Liver (tissue), 9 donors: ENCODE results near the gene TOPBP1. TPM values are rescaled to one million over a fixed set of nuclear protein-coding genes. Genes with fewer than 3 reads are reported as not detected.

Source experiments
- DNase-seq: peaks from one replicate; pipeline ENCODE4 v3.0.0-alpha.2; 2017; ENCODE audit warnings: low spot score
- H3K27ac ChIP-seq, 2 donors: one replicate each; pipeline ENCODE4 v1.7.0; 2013; ENCODE audit warnings: inconsistent platforms in 2 of 2, low read length in 2 of 2, control low read depth in 1 of 2, low read depth in 1 of 2, mild to moderate bottlenecking in 1 of 2
- H3K27me3 ChIP-seq, 4 donors: one replicate each; pipeline versions ENCODE4 v1.6.1 to v1.7.0; 2013; ENCODE audit warnings: low read length in 3 of 4, inconsistent platforms in 1 of 4, mild to moderate bottlenecking in 1 of 4, moderate library complexity in 1 of 4; ENCODE audit not compliant: control insufficient read depth in 4 of 4, insufficient read depth in 4 of 4
- H3K36me3 ChIP-seq, 4 donors: one replicate each; pipeline versions ENCODE4 v1.6.1 to v1.7.0; 2013; ENCODE audit warnings: low read length in 3 of 4, mild to moderate bottlenecking in 3 of 4, low read depth in 1 of 4, moderate library complexity in 1 of 4; ENCODE audit not compliant: control insufficient read depth in 4 of 4, insufficient read depth in 3 of 4
- H3K4me1 ChIP-seq, 4 donors: one replicate each; pipeline versions ENCODE4 v1.6.1 to v1.7.0; 2013; ENCODE audit warnings: low read length in 3 of 4, mild to moderate bottlenecking in 3 of 4, moderate library complexity in 1 of 4; ENCODE audit not compliant: control insufficient read depth in 4 of 4, insufficient read depth in 4 of 4
- H3K4me3 ChIP-seq, 3 donors: one replicate each; pipeline versions ENCODE4 v1.6.1 to v1.7.0; 2013; ENCODE audit warnings: low read length in 3 of 3, control low read depth in 1 of 3, low read depth in 1 of 3, mild to moderate bottlenecking in 1 of 3
- H3K9ac ChIP-seq, 2 donors: one replicate each; pipeline ENCODE4 v1.7.0; 2013; ENCODE audit warnings: low read length in 2 of 2, mild to moderate bottlenecking in 2 of 2, moderate library complexity in 2 of 2, control low read depth in 1 of 2, low read depth in 1 of 2
- H3K9me3 ChIP-seq, 4 donors: one replicate each; pipeline versions ENCODE4 v1.6.1 to v1.7.0; 2013; ENCODE audit warnings: low read length in 3 of 4; ENCODE audit not compliant: control insufficient read depth in 4 of 4
- ATF3 ChIP-seq: IDR thresholded peaks from 2 replicates; pipeline ENCODE4 v1.6.1; 2016; ENCODE audit warnings: antibody characterized with exemption
- CTCF ChIP-seq: fragments of 150-350 bp; IDR thresholded peaks from 2 replicates; pipeline ENCODE4 v1.5.1; 2017; ENCODE audit warnings: improper control_type of control experiment, low read depth, low read length; ENCODE audit not compliant: missing input control
- EGR1 ChIP-seq, 2 donors: IDR thresholded peaks; 2 replicates each; pipeline ENCODE4 v1.6.1; 2016 to 2018; ENCODE audit warnings: antibody characterized with exemption in 2 of 2, low read depth in 2 of 2
- FOXA1 ChIP-seq: IDR thresholded peaks from 2 replicates; pipeline ENCODE4 v1.6.1; 2016; ENCODE audit warnings: antibody characterized with exemption
- FOXA2 ChIP-seq: IDR thresholded peaks from 2 replicates; pipeline ENCODE4 v1.6.1; 2016; ENCODE audit warnings: antibody characterized with exemption
- GABPA ChIP-seq, 2 donors: IDR thresholded peaks in 1 of 2; conservative IDR thresholded peaks in 1 of 2; 2 replicates each; pipeline ENCODE4 v1.6.1; 2016; ENCODE audit warnings: antibody characterized with exemption in 2 of 2, mild to moderate bottlenecking in 1 of 2, moderate library complexity in 1 of 2
- HNF4A ChIP-seq, 2 donors: conservative IDR thresholded peaks; 2 replicates each; pipeline ENCODE4 v1.6.1; 2016; ENCODE audit warnings: antibody characterized with exemption in 2 of 2, mild to moderate bottlenecking in 2 of 2
- HNF4G ChIP-seq: IDR thresholded peaks from 2 replicates; pipeline ENCODE4 v1.6.1; 2016; ENCODE audit warnings: antibody characterized with exemption
- JUND ChIP-seq, 2 donors: IDR thresholded peaks; 2 replicates each; pipeline ENCODE4 v1.6.1; 2016; ENCODE audit warnings: antibody characterized with exemption in 2 of 2
- NR2F2 ChIP-seq: IDR thresholded peaks from 2 replicates; pipeline ENCODE4 v1.6.1; 2016; ENCODE audit warnings: antibody characterized with exemption
- RAD21 ChIP-seq, 2 donors: IDR thresholded peaks; 2 replicates each; pipeline ENCODE4 v1.6.1; 2016; ENCODE audit warnings: antibody characterized with exemption in 2 of 2, mild to moderate bottlenecking in 2 of 2
- REST ChIP-seq: IDR thresholded peaks from 2 replicates; pipeline ENCODE4 v1.6.1; 2016; ENCODE audit warnings: antibody characterized with exemption, mild to moderate bottlenecking
- RXRA ChIP-seq, 2 donors: IDR thresholded peaks; 2 replicates each; pipeline ENCODE4 v1.6.1; 2017 to 2018; ENCODE audit warnings: antibody characterized with exemption in 2 of 2, mild to moderate bottlenecking in 1 of 2
- SP1 ChIP-seq: IDR thresholded peaks from 2 replicates; pipeline ENCODE4 v1.6.1; 2018; ENCODE audit warnings: antibody characterized with exemption, mild to moderate bottlenecking
- TAF1 ChIP-seq: conservative IDR thresholded peaks from 2 replicates; pipeline ENCODE4 v1.6.1; 2016; ENCODE audit warnings: antibody characterized with exemption, mild to moderate bottlenecking
- YY1 ChIP-seq: IDR thresholded peaks from 2 replicates; pipeline ENCODE4 v1.6.1; 2016; ENCODE audit warnings: antibody characterized with exemption, mild to moderate bottlenecking
- ZBTB33 ChIP-seq: IDR thresholded peaks from 2 replicates; pipeline ENCODE4 v1.6.1; 2016; ENCODE audit warnings: antibody characterized with exemption
- WGBS: extraction: QIAGEN DNeasy Blood & Tissue Kit; methylation state at CpG from one replicate; pipeline ENCODE4 v1.1.7; 2013; 5-methylcytosine and 5-hydroxymethylcytosine counted together
- polyA plus RNA-seq, 2 donors: library from polyadenylated mRNA; stranded (reverse) in 1 of 2; unstranded in 1 of 2; fragments of 200-250 nt in 1 of 2; fragments of >200 nt in 1 of 2; fragmentation: Nextera tagmentation in 1 of 2; extraction: Ambion mirVana in 1 of 2; gene quantifications; one replicate each; pipeline versions ENCODE4 v1.2.1 to v1.2.3, GENCODE V29; 2013 to 2015
- total RNA-seq, 2 donors: library from RNA; depleted of rRNA; stranded (reverse); fragments of >200 nt; gene quantifications; one replicate each; pipeline ENCODE4 v1.2.3, GENCODE V29; 2014
- TF ChIP-seq, protein P1 (sequence below): IDR thresholded peaks from 2 replicates; pipeline ENCODE4 v1.6.1; 2016; ENCODE audit warnings: antibody characterized with exemption
- donor health status: healthy.
- donor health status: healthy.
- donor health status: healthy.
- donor health status: healthy.
- donor health status: healthy.

TOPBP1 gene
- total and polyA plus RNA-seq, 4 donors: 3.3 to 22.9 (median 8.7) TPM

DNA sequence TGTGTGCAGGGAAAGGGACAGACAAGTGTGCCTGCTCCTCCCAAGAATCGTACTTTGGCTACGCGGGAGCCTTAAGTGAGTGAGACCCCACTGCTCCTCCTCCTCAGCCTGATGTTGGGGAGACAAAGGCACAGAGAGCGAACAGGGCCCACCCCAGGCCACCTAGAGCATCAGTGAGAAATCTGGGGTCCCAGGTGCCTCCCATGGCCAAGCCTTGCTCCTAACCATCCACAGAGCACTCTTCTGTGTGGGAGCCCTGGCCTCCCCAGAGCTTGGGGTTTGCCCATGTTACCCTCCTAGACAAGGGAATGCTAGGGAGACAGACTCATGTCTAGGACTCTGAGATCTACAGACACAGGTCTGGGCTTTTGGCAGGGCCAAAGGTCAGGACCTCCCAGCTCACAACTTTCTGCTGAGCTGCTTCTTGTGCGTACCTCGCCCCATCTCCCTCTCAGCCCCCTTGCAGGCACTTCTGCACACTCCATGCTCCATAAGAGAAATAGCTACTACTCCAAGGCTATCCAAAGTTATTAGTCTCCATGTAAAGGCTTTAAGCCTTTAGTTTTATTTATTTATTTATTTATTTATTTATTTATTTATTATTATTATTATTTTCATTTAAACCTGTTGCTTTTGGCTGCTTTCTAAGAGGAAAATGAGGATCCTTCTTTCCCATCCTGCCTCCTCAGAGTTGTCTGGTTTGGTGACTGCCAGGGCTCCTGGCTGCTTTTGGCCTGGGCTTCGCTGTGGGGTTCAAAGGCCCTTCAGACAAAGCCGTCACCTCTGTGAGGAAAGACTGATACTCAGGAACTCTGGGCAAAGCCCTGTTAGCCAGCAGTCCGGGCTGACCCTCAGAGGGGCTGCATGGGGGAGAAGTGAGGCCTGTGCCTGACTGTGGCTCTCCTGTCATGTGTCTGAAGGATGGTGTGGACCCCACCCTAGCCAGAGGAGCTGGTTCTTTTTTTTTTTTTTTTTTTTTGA is 32.8 kb upstream of the TOPBP1 start:
- Histone ChIP-seq H3K4me1 (peaks cover 0 to 4% (median 1%) of the 10 kb centered on the region in 4 donors), H3K9ac (no peak overlapping the region), H3K27ac (no peak overlapping the region), H3K27me3 (no peaks in the 10 kb centered on the region), H3K4me3 (no peak overlapping the region), H3K9me3 (peaks cover 0 to 5% (median 0%) of the 10 kb centered on the region in 4 donors), H3K36me3 (no peaks in the 10 kb centered on the region)
- DNase-seq: no peak
- 76% methylated on average over 9 of the region's 9 CpGs for WGBS
- no peak for TF ChIP-seq YY1
- no peak for TF ChIP-seq ATF3
- TF ChIP-seq RXRA (IDR thresholded peaks at IDR 0.05): peak; percentile 43 to 70
- TF ChIP-seq SP1: no peak
- no peak for TF ChIP-seq FOXA1
- TF ChIP-seq TAF1: no peak
- TF ChIP-seq REST: no peak
- no peak for TF ChIP-seq HNF4G
- TF ChIP-seq, protein P1, sequence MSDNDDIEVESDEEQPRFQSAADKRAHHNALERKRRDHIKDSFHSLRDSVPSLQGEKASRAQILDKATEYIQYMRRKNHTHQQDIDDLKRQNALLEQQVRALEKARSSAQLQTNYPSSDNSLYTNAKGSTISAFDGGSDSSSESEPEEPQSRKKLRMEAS: no peak
- TF ChIP-seq FOXA2: no peak
- no peak for TF ChIP-seq ZBTB33
- TF ChIP-seq GABPA (IDR thresholded peaks at IDR 0.05 in 1 of 2, conservative IDR thresholded peaks at IDR 0.05 in 1 of 2): no peak
- no peak for TF ChIP-seq CTCF
- no peak for TF ChIP-seq EGR1 (IDR thresholded peaks at IDR 0.05; ENCODE audit: low read depth in 2 of 2)
- peak in 1 of 2 donors; percentile 25 for TF ChIP-seq RAD21 (IDR thresholded peaks at IDR 0.05)
- peak; percentile 47 to 60 for TF ChIP-seq HNF4A (conservative IDR thresholded peaks at IDR 0.05)
- TF ChIP-seq JUND (IDR thresholded peaks at IDR 0.05): no peak
- TF ChIP-seq NR2F2: no peak
